HepG2 (cell line): ENCODE results near the gene ARPC1B. TPM values are rescaled to one million over a fixed set of nuclear protein-coding genes. Genes with fewer than 3 reads are reported as not detected.

ENCODE experiments used
- KDM2A ChIP-seq: sonication (generic); formaldehyde crosslinking; IDR thresholded peaks from 2 replicates; pipeline ENCODE4 v1.4.0; 2020; ENCODE audit warnings: low read depth, missing genetic modification reagents, borderline replicate concordance
- SALL1 ChIP-seq: sonication (generic); formaldehyde crosslinking; IDR thresholded peaks from 2 replicates; pipeline ENCODE4 v1.8.0; 2022; ENCODE audit warnings: mild to moderate bottlenecking, missing genetic modification reagents
- SMC3 ChIP-seq: IDR thresholded peaks from 2 replicates; pipeline ENCODE4 v1.6.1; 2011; ENCODE audit warnings: low read length, improper control_type of control experiment
- THAP11 ChIP-seq: IDR thresholded peaks from 2 replicates; pipeline ENCODE4 v1.6.1; 2016; ENCODE audit warnings: missing biosample characterization, missing genetic modification reagents
- ZBTB38 ChIP-seq: sonication (generic); formaldehyde crosslinking; IDR thresholded peaks from 2 replicates; pipeline ENCODE4 v1.5.1; 2020; ENCODE audit warnings: mild to moderate bottlenecking, missing genetic modification reagents
- ZMYM4 ChIP-seq: sonication (generic); formaldehyde crosslinking; IDR thresholded peaks from 2 replicates; pipeline ENCODE4 v1.8.1; 2023; ENCODE audit warnings: mild to moderate bottlenecking, missing genetic modification reagents
- ZNF264 ChIP-seq: sonication (generic); formaldehyde crosslinking; IDR thresholded peaks from 2 replicates; pipeline ENCODE4 v1.4.0; 2020; ENCODE audit warnings: missing genetic modification reagents
- ZNF280D ChIP-seq: sonication (generic); formaldehyde crosslinking; IDR thresholded peaks from 2 replicates; pipeline ENCODE4 v1.5.1; 2020; ENCODE audit warnings: mild to moderate bottlenecking, missing genetic modification reagents
- ZNF335 ChIP-seq: sonication (generic); formaldehyde crosslinking; IDR thresholded peaks from 2 replicates; pipeline ENCODE4 v1.4.0; 2020; ENCODE audit warnings: missing genetic modification reagents
- ZNF574 ChIP-seq: sonication (generic); formaldehyde crosslinking; IDR thresholded peaks from 2 replicates; pipeline ENCODE4 v1.4.0; 2020; ENCODE audit warnings: missing genetic modification reagents
- polyA plus RNA-seq, 8 experiments: library from polyadenylated mRNA; depleted of rRNA in 3 of 8; stranded (reverse) in 7 of 8; unstranded in 1 of 8; fragments of >200 nt; fragmentation: Illumina TruSeq in 4 of 8; extraction: Trizol in 4 of 8; gene quantifications; 2 replicates each; pipeline versions ENCODE4 v1.2.1 to v1.2.3, GENCODE V29; 2011 to 2016; ENCODE audit warnings: low read depth in 4 of 8, missing spikeins in 1 of 8, mixed read lengths in 1 of 8; ENCODE audit not compliant: insufficient read depth in 1 of 8
- total RNA-seq, 5 experiments: library from RNA; depleted of rRNA; stranded (reverse); fragments of >200 nt; fragmentation: Illumina TruSeq; extraction: Trizol; gene quantifications; 2 replicates each; pipeline ENCODE4 v1.2.3, GENCODE V29; 2016; ENCODE audit warnings: low read depth in 1 of 5
- TF ChIP-seq, protein P1 (sequence below): sonication (generic); formaldehyde crosslinking; IDR thresholded peaks from 2 replicates; pipeline ENCODE4 v1.4.0; 2020; ENCODE audit warnings: missing genetic modification reagents

The ARPC1B gene
- total and polyA plus RNA-seq, 2 of the 13 experiments (the other 11 are each of a cell fraction or from before 2014, with no cell fraction given), result 72.9 to 89.1 TPM

- TF ChIP-seq THAP11 (CRISPR knock-in tag), result 0 out of 2 replicates have a peak, but pooled peaks have one; percentile 18
- peak; percentile 37; the same call in 1 of the 2 replicates for TF ChIP-seq SALL1 (CRISPR knock-in tag)
- peak; percentile 32; the same call in 1 of the 2 replicates for TF ChIP-seq SMC3
- peak; percentile 86 for TF ChIP-seq ZNF280D (CRISPR knock-in tag)
- peak; percentile 40; the same call in 1 of the 2 replicates for TF ChIP-seq ZNF574 (CRISPR knock-in tag)
- TF ChIP-seq ZNF335 (CRISPR knock-in tag), result peak; percentile 85
- peak; percentile 86 for TF ChIP-seq ZBTB38
- peak; percentile 50; the same call in 1 of the 2 replicates for TF ChIP-seq ZMYM4 (CRISPR knock-in tag)
- TF ChIP-seq, protein P1, sequence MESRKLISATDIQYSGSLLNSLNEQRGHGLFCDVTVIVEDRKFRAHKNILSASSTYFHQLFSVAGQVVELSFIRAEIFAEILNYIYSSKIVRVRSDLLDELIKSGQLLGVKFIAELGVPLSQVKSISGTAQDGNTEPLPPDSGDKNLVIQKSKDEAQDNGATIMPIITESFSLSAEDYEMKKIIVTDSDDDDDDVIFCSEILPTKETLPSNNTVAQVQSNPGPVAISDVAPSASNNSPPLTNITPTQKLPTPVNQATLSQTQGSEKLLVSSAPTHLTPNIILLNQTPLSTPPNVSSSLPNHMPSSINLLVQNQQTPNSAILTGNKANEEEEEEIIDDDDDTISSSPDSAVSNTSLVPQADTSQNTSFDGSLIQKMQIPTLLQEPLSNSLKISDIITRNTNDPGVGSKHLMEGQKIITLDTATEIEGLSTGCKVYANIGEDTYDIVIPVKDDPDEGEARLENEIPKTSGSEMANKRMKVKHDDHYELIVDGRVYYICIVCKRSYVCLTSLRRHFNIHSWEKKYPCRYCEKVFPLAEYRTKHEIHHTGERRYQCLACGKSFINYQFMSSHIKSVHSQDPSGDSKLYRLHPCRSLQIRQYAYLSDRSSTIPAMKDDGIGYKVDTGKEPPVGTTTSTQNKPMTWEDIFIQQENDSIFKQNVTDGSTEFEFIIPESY (CRISPR knock-in tag), result peak; percentile 100
- TF ChIP-seq ZNF264 (CRISPR knock-in tag), result peak; percentile 26; the same call in 1 of the 2 replicates
- peak; percentile 69; the same call in 1 of the 2 replicates for TF ChIP-seq KDM2A (CRISPR knock-in tag)
These were observed 41.1 kb downstream of the ARPC1B start (continued) for GRCh38 chr7:99415513-99416127.
